Karpas-422 (cell line): Measurements from ENCODE around the gene BRF1. TPM values are rescaled to one million over a fixed set of nuclear protein-coding genes. Genes with fewer than 3 reads are reported as not detected.
"Not testable (repeated sequence)": the region's sequence is repeated elsewhere in the genome, so short reads cannot be mapped to it uniquely, and the experiment has no call there.

Experiments
- DNase-seq: peaks from one replicate; pipeline ENCODE4 v3.0.0-alpha.2; 2015
- H2AFZ ChIP-seq: fragments of 200-600 bp; sonication (generic); 2 replicates; pipeline ENCODE4 v1.6.1; 2014; ENCODE audit warnings: antibody characterized with exemption, low read length, mixed read lengths
- H3K27ac ChIP-seq: fragments of 200-600 bp; sonication (generic); 2 replicates; pipeline ENCODE4 v1.5.1; 2014; ENCODE audit warnings: mild to moderate bottlenecking, low read length, moderate library complexity
- H3K27me3 ChIP-seq: fragments of 200-600 bp; sonication (generic); 2 replicates; pipeline ENCODE4 v1.6.1; 2014; ENCODE audit warnings: low read length, mixed read lengths
- H3K36me3 ChIP-seq: fragments of 200-600 bp; sonication (generic); 2 replicates; pipeline ENCODE4 v1.6.1; 2014; ENCODE audit warnings: low read length, mixed read lengths; ENCODE audit not compliant: insufficient read depth
- H3K4me1 ChIP-seq: fragments of 200-600 bp; sonication (generic); 2 replicates; pipeline ENCODE4 v1.6.1; 2014; ENCODE audit warnings: mild to moderate bottlenecking, low read length, mixed read lengths
- H3K4me2 ChIP-seq: fragments of 200-600 bp; sonication (generic); 2 replicates; pipeline ENCODE4 v1.6.1; 2014; ENCODE audit warnings: low read length, low read depth, mild to moderate bottlenecking; ENCODE audit not compliant: poor library complexity, severe bottlenecking
- H3K4me3 ChIP-seq: fragments of 200-600 bp; sonication (generic); 2 replicates; pipeline ENCODE4 v1.5.1; 2014; ENCODE audit warnings: mild to moderate bottlenecking, antibody characterized with exemption, low read length, mixed read lengths
- H3K79me2 ChIP-seq: fragments of 200-600 bp; sonication (generic); 2 replicates; pipeline ENCODE4 v1.6.1; 2014; ENCODE audit warnings: mild to moderate bottlenecking, low read length, mixed read lengths
- H3K9ac ChIP-seq: fragments of 200-600 bp; sonication (generic); 2 replicates; pipeline ENCODE4 v1.6.0; 2014; ENCODE audit warnings: low read length
- H3K9me2 ChIP-seq: fragments of 200-600 bp; sonication (generic), shearing (Covaris generic); replicated peaks from 2 replicates; pipeline ENCODE4 v1.6.0; 2014; ENCODE audit warnings: mild to moderate bottlenecking, low read length, moderate library complexity; ENCODE audit not compliant: insufficient read depth
- H3K9me3 ChIP-seq: fragments of 300-700, 200-600 bp; sonication (generic); 2 replicates; pipeline ENCODE4 v1.6.1; 2014; ENCODE audit warnings: low read length, mixed read lengths
- H4K20me1 ChIP-seq: fragments of 200-600 bp; sonication (generic); 2 replicates; pipeline ENCODE4 v1.6.1; 2014; ENCODE audit warnings: mild to moderate bottlenecking, antibody characterized with exemption, low read length, low read depth; ENCODE audit not compliant: insufficient read depth
- total RNA-seq: library from RNA; depleted of rRNA; stranded (reverse); fragments of >200 nt; shearing (Covaris generic); gene quantifications from 2 replicates; pipeline ENCODE4 v1.2.3, GENCODE V29; 2014; ENCODE audit warnings: low replicate concordance

The BRF1 gene
- total RNA-seq, 1 experiment from 2014 or later = 19.0 TPM

GRCh38 chr14:105294142-105294597, 6.6 kb downstream of the BRF1 start:
- no peaks in the 10 kb centered on the region for H3K27me3 ChIP-seq
- peak overlapping the region; percentile 2; the same call in 1 of the 2 replicates for H3K9ac ChIP-seq
- H3K27ac ChIP-seq = no peak overlapping the region
- no peaks in the 10 kb centered on the region for H3K9me3 ChIP-seq
- peaks cover 14% of the 10 kb centered on the region for H3K4me1 ChIP-seq
- peaks cover 47% of the 10 kb centered on the region for H4K20me1 ChIP-seq
- no peak overlapping the region for H2AFZ ChIP-seq
- H3K4me3 ChIP-seq = no peak overlapping the region
- H3K36me3 ChIP-seq = no peaks in the 10 kb centered on the region
- peak overlapping the region; percentile 24 for H3K4me2 ChIP-seq
- H3K79me2 ChIP-seq = no peaks in the 10 kb centered on the region
- H3K9me2 ChIP-seq = no peaks in the 10 kb centered on the region
- DNase-seq = peak; percentile 63

- no peak overlapping the region for H2AFZ ChIP-seq
- H3K27ac ChIP-seq = no peak overlapping the region
- H3K4me2 ChIP-seq = no peak overlapping the region
Measured at GRCh38 chr14:105292826-105293711, 7.7 kb downstream of the BRF1 start.

GRCh38 chr14:105290621-105291346, 10.0 kb downstream of the BRF1 start:
- Histone ChIP-seq H3K9me3 (no peaks in the 10 kb centered on the region), H3K4me3 (no peak overlapping the region), H2AFZ (no peak overlapping the region), H3K27me3 (no peaks in the 10 kb centered on the region), H4K20me1 (peaks cover 47% of the 10 kb centered on the region), H3K4me1 (peaks cover 14% of the 10 kb centered on the region), H3K4me2 (no peak overlapping the region), H3K36me3 (no peaks in the 10 kb centered on the region), H3K27ac (no peak overlapping the region), H3K79me2 (no peaks in the 10 kb centered on the region), H3K9me2 (no peaks in the 10 kb centered on the region), H3K9ac (no peak overlapping the region)
- no peak for DNase-seq

More at GRCh38 chr14:105292826-105293711, 7.7 kb downstream of the BRF1 start:
- H3K4me1 ChIP-seq = peaks cover 14% of the 10 kb centered on the region
- H3K9me2 ChIP-seq = no peaks in the 10 kb centered on the region
- DNase-seq = no peak
- H3K4me3 ChIP-seq = no peak overlapping the region
- no peak overlapping the region for H3K9ac ChIP-seq
- H3K9me3 ChIP-seq = no peaks in the 10 kb centered on the region
- H4K20me1 ChIP-seq = peaks cover 47% of the 10 kb centered on the region
- no peaks in the 10 kb centered on the region for H3K79me2 ChIP-seq
- no peaks in the 10 kb centered on the region for H3K36me3 ChIP-seq
- H3K27me3 ChIP-seq = no peaks in the 10 kb centered on the region

GRCh38 chr14:105288936-105289335, 11.9 kb downstream of the BRF1 start:
- H3K79me2 ChIP-seq, H3K9me3 ChIP-seq, H2AFZ ChIP-seq: not testable (repeated sequence)

GRCh38 chr14:105287249-105288102, 13.3 kb downstream of the BRF1 start:
- no peak overlapping the region for H3K9ac ChIP-seq
- H3K27me3 ChIP-seq = no peaks in the 10 kb centered on the region
- peaks cover 15% of the 10 kb centered on the region; the same call in 1 of the 2 replicates for H4K20me1 ChIP-seq
- no peaks in the 10 kb centered on the region for H3K9me3 ChIP-seq
- no peaks in the 10 kb centered on the region for H3K4me1 ChIP-seq
- no peaks in the 10 kb centered on the region for H3K79me2 ChIP-seq
- H3K4me3 ChIP-seq = no peak overlapping the region
- no peak for DNase-seq
- no peak overlapping the region for H3K4me2 ChIP-seq
- no peak overlapping the region for H3K27ac ChIP-seq
- no peaks in the 10 kb centered on the region for H3K9me2 ChIP-seq
- H3K36me3 ChIP-seq = no peaks in the 10 kb centered on the region
- H2AFZ ChIP-seq = no peak overlapping the region

More at GRCh38 chr14:105288936-105289335, 11.9 kb downstream of the BRF1 start:
- H3K27me3 ChIP-seq, H3K9ac ChIP-seq, H3K27ac ChIP-seq, H3K36me3 ChIP-seq, H3K4me1 ChIP-seq, H3K4me2 ChIP-seq, H3K4me3 ChIP-seq, DNase-seq, H3K9me2 ChIP-seq: not testable (repeated sequence)
- H4K20me1 ChIP-seq = peaks cover 30% of the 10 kb centered on the region

- Histone ChIP-seq H3K9me3 (no peaks in the 10 kb centered on the region), H3K79me2 (no peaks in the 10 kb centered on the region), H3K9ac (no peak overlapping the region)
Measured at GRCh38 chr14:105286759-105287144, 14.0 kb downstream of the BRF1 start.

GRCh38 chr14:105285174-105285573, 15.6 kb downstream of the BRF1 start:
- H3K9me3 ChIP-seq = no peaks in the 10 kb centered on the region
- no peaks in the 10 kb centered on the region for H4K20me1 ChIP-seq
- H3K79me2 ChIP-seq = no peaks in the 10 kb centered on the region

More at GRCh38 chr14:105286759-105287144, 14.0 kb downstream of the BRF1 start:
- no peak overlapping the region for H3K4me2 ChIP-seq
- H3K9me2 ChIP-seq = no peaks in the 10 kb centered on the region
- no peaks in the 10 kb centered on the region for H3K4me1 ChIP-seq
- no peak overlapping the region for H2AFZ ChIP-seq
- 0 out of 2 replicates have a peak, but pooled peaks cover 8% of the 10 kb centered on the region for H4K20me1 ChIP-seq
- no peak overlapping the region for H3K27ac ChIP-seq
- H3K27me3 ChIP-seq = no peaks in the 10 kb centered on the region
- no peak for DNase-seq
- no peak overlapping the region for H3K4me3 ChIP-seq
- no peaks in the 10 kb centered on the region for H3K36me3 ChIP-seq

More at GRCh38 chr14:105285174-105285573, 15.6 kb downstream of the BRF1 start:
- Histone ChIP-seq H3K9ac (no peak overlapping the region), H3K9me2 (no peaks in the 10 kb centered on the region), H3K4me1 (no peaks in the 10 kb centered on the region), H3K4me3 (no peak overlapping the region), H3K4me2 (no peak overlapping the region), H3K27ac (no peak overlapping the region), H3K36me3 (no peaks in the 10 kb centered on the region), H2AFZ (no peak overlapping the region), H3K27me3 (no peaks in the 10 kb centered on the region)
- DNase-seq = no peak
